ENCODE data around the gene CENPN. TPM values are rescaled to one million over a fixed set of nuclear protein-coding genes. Genes with fewer than 3 reads are reported as not detected.

CENPN gene
- total RNA-seq, 1 experiment from 2014 or later, result 78.6 TPM

- Histone ChIP-seq H3K27ac (ENCODE audit: insufficient read length, low read depth, low read length) (no peak overlapping the region), H3K27me3 (ENCODE audit: insufficient read depth, low read length) (no peaks in the 10 kb centered on the region), H3T11ph (ENCODE audit: low read length) (no peak overlapping the region), H2AFZ (ENCODE audit: low read length) (no peak overlapping the region), H3K23me2 (ENCODE audit: insufficient read length, low read depth, low read length, poor library complexity, severe bottlenecking) (no peaks in the 10 kb centered on the region), H3K79me2 (ENCODE audit: insufficient read depth, low read length) (no peaks in the 10 kb centered on the region), H2BK5ac (ENCODE audit: insufficient read length, low read length) (no peak overlapping the region), H4K20me1 (ENCODE audit: control insufficient read depth, insufficient read depth, insufficient read length) (no peaks in the 10 kb centered on the region), H4K5ac (ENCODE audit: insufficient read length, low read depth, low read length) (no peak overlapping the region), H2BK15ac (ENCODE audit: low read depth, low read length) (no peak overlapping the region), H3K23ac (ENCODE audit: insufficient read length, low read depth, low read length) (no peak overlapping the region), H2AK5ac (ENCODE audit: insufficient read length, low read length) (no peak overlapping the region), H3K4me2 (ENCODE audit: insufficient read depth, insufficient read length, low read length) (no peak overlapping the region), H3K9me3 (ENCODE audit: control insufficient read depth, low read depth, low read length) (no peaks in the 10 kb centered on the region), H3K4me1 (ENCODE audit: insufficient read depth, low read length) (peaks cover 6% of the 10 kb centered on the region; the same call in 1 of the 2 replicates), H2BK12ac (ENCODE audit: insufficient read length, low read depth, low read length) (no peak overlapping the region), H3K79me1 (ENCODE audit: insufficient read depth, low read depth, low read length, poor library complexity, severe bottlenecking) (no peaks in the 10 kb centered on the region), H4K8ac (replicated peaks; ENCODE audit: insufficient read length, low read depth, low read length) (no peak overlapping the region), H4K91ac (ENCODE audit: insufficient read length, low read depth, low read length) (no peak overlapping the region), H2BK120ac (ENCODE audit: low read depth, low read length, poor library complexity, severe bottlenecking) (no peak overlapping the region), H3K14ac (ENCODE audit: insufficient read depth, low read length) (no peak overlapping the region), H3K56ac (ENCODE audit: insufficient read length, low read depth, low read length) (no peak overlapping the region), H3K4ac (ENCODE audit: low read depth, low read length) (no peak overlapping the region), H3K18ac (ENCODE audit: insufficient read length, low read depth, low read length) (no peak overlapping the region), H3K9ac (ENCODE audit: extremely low read depth, insufficient read length, low read length) (no peak overlapping the region), H2BK20ac (ENCODE audit: low read depth, low read length, poor library complexity, severe bottlenecking) (no peak overlapping the region)
- H3K4me1 Mint-ChIP-seq, result peaks cover 27 to 32% of the 10 kb centered on the region in 2 experiments
- no CpG with 5 or more reads among the region's 2 CpGs for WGBS (ENCODE audit: extremely low coverage, insufficient read length, low lambda C conversion rate)
- TF ChIP-seq CTCF (conservative IDR thresholded peaks at IDR 0.05), result no peak
- DNase-seq, result no peak
- peaks cover 4% of the 10 kb centered on the region for H3K27me3 Mint-ChIP-seq (ENCODE audit: low read depth)
- H3K27ac Mint-ChIP-seq, result no peak overlapping the region; a peak in 2 of 7 replicates
- H3K36me3 Mint-ChIP-seq (ENCODE audit: insufficient read depth in 1 of 3, low read depth in 3 of 3), result peaks cover 2 to 7% (median 3%) of the 10 kb centered on the region in 3 experiments; a peak in 6 of 7 replicates
- no peaks in the 10 kb centered on the region for H3K9me3 Mint-ChIP-seq
- no peak overlapping the region for H3K4me3 Mint-ChIP-seq
Observed at GRCh38 chr16:80985611-80986010, 21.4 kb upstream of the CENPN start.
